ENCODE measurements around the gene USP11.
"Not testable (repeated sequence)": the region's sequence is repeated elsewhere in the genome, so short reads cannot be mapped to it uniquely, and the experiment has no call there.

Gene USP11

GRCh38 chrX:47245156-47245555 lies 12.3 kb downstream of the USP11 start:
- DNase-seq (ENCODE audit: low read depth in 2 of 2): no peak

GRCh38 chrX:47247206-47247998 lies 14.6 kb downstream of the USP11 start:
- DNase-seq (ENCODE audit: low read depth in 2 of 2): no peak

DNA sequence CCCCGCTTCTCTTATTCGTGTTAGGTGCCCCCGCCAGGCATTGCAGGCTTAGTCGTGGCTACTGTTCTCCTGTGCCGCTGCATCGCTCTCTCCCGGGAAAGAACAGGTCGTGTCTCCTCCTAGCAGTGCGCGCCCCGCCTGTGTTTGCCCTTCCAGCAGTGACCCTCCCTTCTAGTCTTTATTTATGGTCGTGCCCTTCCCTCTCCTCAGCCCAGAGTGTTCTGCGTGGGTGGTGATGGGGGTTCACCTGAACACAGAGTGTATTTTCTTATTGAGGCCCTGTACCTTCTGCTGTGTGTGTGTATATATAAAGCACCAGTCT lies 15.2 kb downstream of the USP11 start:
- no peak for DNase-seq (ENCODE audit: low read depth in 2 of 2)

DNA sequence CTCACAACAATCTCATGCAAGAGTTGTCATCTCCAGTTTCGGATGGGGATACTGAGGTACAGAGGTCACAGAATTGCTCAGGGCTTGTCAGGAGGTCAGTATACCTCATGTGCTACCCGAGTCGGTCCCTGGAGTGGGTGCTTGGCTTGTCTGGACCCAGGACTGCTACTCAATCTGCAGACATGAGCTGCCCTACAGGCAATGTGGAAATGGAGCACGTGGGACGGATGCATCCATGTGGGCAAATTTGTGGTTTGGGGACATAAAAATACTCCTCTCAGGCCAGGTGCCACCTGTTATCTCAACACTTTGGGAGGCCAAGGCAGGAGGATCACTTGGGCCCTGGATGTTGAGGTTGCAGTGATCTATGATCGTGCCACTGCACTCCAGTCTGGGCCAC lies 15.8 kb downstream of the USP11 start:
- no peak for DNase-seq (ENCODE audit: low read depth in 2 of 2)

GRCh38 chrX:47250017-47250347 lies 17.2 kb downstream of the USP11 start:
- no peak for DNase-seq (ENCODE audit: low read depth in 2 of 2)

- DNase-seq (ENCODE audit: low read depth in 2 of 2): not testable (repeated sequence)
These were observed 24.8 kb downstream of the USP11 start for GRCh38 chrX:47257620-47258019.

- no peak for DNase-seq (ENCODE audit: low read depth in 2 of 2)
These were observed 31.8 kb downstream of the USP11 start for GRCh38 chrX:47264483-47265173.

DNA sequence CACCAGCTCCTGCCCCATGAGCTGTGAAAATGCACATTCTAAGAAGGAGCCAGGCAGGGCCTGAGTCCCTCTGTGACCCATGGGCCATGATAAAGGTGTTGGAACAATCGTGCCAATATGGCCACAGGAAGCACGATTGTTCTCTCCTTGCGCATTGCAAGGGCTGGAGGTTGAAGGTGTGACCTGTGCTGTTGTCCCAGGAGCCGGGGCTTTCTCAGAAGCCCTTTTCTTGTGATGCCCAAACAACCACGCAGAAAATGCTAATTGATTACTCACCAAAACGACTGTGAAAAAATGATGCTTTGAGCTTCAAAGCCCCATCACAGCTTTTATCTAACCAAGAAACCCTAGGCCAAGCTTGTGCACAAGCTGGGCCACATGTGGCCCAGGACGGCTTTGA lies 33.8 kb downstream of the USP11 start:
- no peak for DNase-seq (ENCODE audit: low read depth in 2 of 2)

- no peak for DNase-seq (ENCODE audit: low read depth in 2 of 2)
These were observed 39.2 kb downstream of the USP11 start for GRCh38 chrX:47272013-47272408.

DNA sequence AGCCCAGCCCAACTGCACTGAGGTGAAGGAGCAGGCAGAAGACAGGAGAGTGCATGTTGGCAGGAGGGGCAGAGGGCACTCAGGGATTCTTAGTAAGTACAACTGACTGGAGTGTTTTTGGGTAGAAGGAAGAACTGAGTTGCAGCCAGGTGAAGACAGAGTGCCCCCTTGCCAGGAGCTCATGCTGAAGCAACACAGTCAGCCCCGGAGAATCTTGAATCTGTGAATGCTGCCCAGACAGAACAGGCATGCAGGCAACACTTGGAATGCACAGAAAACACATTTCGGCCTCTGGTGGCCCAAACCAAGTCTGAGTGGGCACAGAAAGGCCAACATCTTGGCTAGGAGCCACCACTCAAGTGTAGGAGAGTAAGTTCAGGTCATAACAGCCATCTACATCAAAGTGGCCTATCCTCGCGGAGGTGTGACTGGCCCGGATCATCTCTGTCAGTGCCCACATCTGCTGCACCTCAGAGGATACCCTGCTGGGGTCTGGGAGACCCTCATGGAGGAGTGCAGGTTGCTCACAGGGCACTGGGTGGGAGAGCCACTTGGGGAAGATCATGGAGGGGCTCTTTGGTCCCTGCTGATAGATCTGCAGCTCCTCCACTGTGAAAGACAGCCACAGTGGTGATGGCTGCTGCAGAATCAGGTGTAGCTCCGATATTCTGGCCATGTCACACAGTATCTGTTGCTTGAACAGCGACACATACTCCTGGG lies 40.4 kb downstream of the USP11 start:
- DNase-seq (ENCODE audit: low read depth in 2 of 2): no peak

GRCh38 chrX:47278691-47279090 lies 45.9 kb downstream of the USP11 start:
- no peak for DNase-seq (ENCODE audit: low read depth in 2 of 2)

DNA sequence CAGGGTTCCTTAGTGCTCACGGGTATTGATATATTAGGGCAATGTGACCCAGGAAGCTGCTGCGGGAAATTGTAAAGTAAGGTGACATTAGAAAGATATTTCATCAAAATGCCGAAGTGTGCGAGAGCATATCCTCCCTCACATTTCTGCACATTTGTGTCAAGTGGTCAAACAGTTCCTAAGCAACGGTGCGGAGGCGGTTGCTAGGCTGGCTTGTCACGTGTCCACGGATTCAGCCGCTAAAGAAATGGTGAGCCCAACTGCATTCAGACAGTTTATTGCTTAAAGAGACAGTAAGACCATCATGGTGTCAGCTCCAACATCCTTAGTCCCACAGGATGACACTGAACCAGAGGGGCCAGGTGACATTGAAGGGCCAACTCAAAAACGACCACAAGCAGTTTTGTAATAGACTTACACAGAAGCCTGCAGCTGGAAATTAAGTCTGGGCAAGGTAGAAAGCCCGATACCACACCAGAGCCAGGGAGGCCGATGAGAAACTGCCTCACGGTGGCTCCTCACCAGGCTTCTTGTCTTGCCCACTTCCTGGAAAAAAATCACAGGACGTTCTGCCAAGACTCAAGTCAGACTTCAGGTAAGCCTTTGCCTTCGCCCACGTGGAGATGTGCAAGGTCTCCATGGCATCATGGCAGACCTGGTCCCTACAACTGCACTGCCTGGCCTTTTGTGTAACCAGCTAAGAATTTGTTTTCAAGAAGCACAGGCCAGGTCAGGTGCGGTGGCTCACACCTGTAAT lies 50.4 kb downstream of the USP11 start:
- no peak for DNase-seq (ENCODE audit: low read depth in 2 of 2)

GRCh38 chrX:47284616-47285015 lies 51.8 kb downstream of the USP11 start:
- not testable (repeated sequence) for DNase-seq (ENCODE audit: low read depth in 2 of 2)

DNA sequence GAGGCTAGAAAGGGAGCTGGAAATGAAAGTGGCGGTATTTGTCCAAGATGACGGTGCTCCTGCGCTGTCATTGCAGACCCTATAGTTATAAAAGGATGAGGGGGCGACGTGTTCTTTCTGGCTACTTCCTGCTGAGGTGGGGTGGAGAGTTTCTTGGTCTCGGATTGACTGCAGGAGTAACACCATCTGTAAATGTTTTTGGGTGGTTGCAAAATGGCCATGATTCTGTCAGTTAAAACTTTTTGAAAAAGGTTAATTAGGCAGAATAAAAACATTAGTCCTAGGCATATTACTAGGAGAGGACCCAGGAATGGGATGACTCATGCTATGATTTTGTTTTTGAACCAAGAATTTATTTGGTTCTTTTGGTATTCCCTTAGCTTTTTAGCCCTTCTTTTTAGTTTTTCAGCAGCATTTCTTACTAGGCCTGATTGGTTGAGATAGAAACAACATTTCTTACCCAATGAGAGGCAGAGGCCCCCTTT lies 53.1 kb downstream of the USP11 start:
- DNase-seq (ENCODE audit: low read depth in 2 of 2): no peak

DNA sequence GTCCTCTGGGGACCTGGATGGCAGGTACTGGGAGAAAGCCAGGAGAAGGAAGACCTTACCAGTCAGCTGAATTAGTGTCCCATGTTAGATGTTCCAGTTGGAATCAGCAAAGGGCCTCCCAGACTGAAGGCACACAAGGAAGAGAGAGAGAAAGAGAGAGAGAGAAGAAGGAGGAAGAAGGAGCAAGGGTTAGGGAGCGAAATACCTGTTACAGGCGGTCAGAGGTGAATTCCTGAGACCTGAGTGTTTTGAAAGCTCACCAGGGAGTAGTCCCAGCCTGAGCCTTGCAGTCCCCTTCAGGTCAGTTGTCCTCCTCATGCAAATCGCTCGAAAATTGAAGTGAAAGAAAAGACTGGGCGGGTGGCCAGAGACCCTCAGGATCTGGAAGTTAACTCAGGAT lies 60.3 kb downstream of the USP11 start:
- no peak for DNase-seq (ENCODE audit: low read depth in 2 of 2)

- DNase-seq (ENCODE audit: low read depth in 2 of 2): no peak
These were observed 64.1 kb downstream of the USP11 start for GRCh38 chrX:47296766-47297365.

DNA sequence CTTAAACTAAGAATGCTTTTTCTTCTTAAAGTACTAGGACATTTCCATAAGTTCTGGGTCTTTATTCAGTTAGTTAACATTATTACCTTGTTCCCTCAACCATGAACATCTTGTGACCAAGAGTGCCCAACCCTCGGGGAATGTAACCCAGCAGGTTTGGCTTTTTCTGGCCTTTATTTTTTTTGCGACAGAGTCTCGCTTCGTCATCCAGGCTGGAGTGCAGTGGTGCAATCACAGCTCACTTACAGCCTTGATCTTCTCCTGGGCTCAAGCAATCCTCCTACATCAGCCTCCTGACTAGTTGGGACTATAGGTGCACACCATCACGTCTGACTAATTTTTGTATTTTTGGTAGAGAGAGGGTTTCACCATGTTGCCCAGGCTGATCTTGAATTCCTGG lies 65.1 kb downstream of the USP11 start:
- DNase-seq (ENCODE audit: low read depth in 2 of 2): no peak
